Fibroblast of pulmonary artery (primary cell): ENCODE data around the gene PTPRT.

Source experiments
- DNase-seq: peaks from one replicate; pipeline ENCODE4 v3.0.0-alpha.2; 2010; ENCODE audit warnings: low read depth
- H3K4me3 ChIP-seq: replicated peaks from 2 replicates; pipeline ENCODE4 v1.5.1; 2011; ENCODE audit warnings: low read depth, mild to moderate bottlenecking, control low read depth, low read length, moderate library complexity
- TF ChIP-seq, protein P1 (sequence below): IDR thresholded peaks from 2 replicates; pipeline ENCODE4 v1.5.1; 2011; ENCODE audit warnings: mild to moderate bottlenecking, control low read depth, low read length, inconsistent platforms; ENCODE audit errors: missing control alignments

The PTPRT gene

DNA sequence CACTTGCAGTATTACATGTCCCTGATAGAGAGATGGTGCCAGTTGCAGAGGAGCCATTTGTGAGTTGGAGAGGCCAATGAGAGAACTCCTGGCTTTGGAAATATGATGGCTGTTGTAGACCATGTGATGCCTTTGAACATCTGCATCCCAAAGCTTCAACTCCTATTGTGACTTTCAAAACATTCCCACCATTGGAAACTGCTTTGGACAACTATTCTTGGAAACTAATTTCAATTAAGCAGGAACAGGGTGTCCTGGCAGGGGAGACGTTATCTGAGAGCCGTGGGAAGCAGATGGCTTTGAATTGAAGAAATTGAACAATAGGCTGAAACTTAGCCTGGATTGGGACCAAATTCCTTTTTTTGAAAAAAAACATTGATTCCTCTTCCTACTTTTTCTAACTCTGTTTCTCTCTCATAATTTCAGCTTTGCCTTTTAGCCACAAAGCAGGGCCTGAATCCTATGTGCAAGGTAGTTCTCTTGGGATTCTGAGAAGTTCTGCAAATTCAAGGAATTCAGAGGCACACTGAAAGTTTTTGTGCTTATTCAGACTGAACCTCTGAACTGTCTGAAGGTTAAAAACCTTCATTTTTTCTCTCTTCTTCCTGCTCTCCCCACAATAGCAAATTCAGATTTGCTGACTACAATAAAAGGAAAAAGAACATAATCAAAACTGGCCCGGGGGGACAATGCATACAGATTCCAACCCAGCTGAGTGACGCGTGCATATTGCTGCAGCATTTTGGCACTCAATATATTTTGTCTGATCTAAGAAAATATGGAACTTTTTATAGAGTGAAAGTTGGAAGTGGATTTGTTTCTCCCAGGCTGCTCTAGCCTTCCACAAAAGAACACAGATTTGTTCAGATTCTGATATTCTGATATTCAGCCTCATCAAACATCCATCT is 851.2 kb downstream of the PTPRT start:
- H3K4me3 ChIP-seq: no peak overlapping the region
- no peak for DNase-seq
- TF ChIP-seq, protein P1, sequence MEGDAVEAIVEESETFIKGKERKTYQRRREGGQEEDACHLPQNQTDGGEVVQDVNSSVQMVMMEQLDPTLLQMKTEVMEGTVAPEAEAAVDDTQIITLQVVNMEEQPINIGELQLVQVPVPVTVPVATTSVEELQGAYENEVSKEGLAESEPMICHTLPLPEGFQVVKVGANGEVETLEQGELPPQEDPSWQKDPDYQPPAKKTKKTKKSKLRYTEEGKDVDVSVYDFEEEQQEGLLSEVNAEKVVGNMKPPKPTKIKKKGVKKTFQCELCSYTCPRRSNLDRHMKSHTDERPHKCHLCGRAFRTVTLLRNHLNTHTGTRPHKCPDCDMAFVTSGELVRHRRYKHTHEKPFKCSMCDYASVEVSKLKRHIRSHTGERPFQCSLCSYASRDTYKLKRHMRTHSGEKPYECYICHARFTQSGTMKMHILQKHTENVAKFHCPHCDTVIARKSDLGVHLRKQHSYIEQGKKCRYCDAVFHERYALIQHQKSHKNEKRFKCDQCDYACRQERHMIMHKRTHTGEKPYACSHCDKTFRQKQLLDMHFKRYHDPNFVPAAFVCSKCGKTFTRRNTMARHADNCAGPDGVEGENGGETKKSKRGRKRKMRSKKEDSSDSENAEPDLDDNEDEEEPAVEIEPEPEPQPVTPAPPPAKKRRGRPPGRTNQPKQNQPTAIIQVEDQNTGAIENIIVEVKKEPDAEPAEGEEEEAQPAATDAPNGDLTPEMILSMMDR: no peak

DNA sequence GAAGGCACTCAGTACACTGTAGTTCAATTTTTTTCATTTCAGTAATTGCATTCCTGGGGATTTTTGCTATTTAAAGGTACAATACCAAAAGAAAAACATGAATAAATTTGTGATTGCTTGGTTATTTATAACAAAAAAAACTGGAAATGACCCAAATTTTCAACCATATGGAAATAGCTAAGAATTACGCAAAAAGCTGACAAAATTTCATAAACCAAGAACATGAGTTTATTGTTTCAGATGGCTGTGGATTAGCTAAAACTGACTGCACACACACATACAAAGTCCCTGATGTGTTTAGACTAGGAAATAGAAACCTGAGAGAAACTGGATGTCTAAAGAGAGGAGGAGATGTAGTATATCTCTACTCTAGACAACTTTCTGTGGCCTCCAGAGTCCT is 853.1 kb downstream of the PTPRT start:
- H3K4me3 ChIP-seq: no peak overlapping the region
- TF ChIP-seq, protein P1: no peak
- DNase-seq: no peak

DNA sequence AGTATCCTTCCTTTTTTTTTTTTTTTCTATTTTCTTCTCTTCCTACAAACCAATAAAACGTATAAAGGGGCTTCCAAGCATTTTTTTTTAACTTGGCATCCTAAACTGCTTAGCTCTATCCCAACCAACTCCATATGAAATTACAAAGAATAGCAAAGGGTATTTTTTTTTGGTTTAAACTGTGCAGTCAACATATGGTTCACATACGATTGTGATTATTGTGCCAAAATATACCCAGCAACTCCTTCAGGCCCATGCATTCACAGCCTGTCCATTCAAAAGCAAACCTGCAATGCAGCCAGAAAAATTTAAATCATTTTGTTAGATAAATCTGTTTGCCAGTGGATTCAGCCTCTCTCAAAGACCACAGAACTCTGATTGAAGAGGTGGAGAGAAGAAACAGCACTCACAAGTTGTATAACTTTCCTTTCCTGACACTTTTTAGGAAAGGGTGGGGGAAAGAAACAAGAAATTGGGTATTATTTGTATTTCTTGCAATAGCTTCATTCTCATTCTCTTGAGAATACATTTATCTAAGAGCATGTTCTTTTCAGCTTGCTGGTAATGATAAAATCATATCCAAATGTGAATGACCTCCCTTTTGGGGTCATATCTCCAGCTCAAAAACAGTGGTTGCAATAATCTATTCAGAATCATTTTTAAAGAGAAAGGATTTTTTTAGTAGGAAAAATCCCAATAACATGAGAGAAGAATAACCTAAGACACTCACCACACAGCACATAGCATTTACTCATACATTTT is 870.3 kb downstream of the PTPRT start:
- no peak for DNase-seq
- TF ChIP-seq, protein P1: no peak
- H3K4me3 ChIP-seq: no peak overlapping the region

DNA sequence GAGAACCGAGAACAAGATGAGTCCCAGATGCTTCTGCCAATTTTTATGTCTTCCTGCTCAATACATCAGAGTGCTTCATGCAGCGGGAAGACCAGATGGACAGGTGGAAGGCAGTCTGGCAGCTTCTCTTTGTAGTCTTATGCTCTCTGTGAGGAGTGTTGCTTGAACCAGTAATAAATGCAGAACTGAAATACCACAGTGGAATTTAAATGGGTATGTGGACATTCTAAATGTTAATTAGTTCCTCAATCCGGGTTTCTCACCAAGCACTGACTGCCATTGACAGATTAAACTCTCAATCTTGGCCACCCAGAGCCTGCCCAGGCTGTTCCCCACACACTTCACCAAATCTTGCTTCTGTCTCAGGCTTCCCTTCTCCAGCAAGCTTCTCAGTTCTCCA is 876.0 kb downstream of the PTPRT start:
- no peak overlapping the region for H3K4me3 ChIP-seq
- DNase-seq: no peak
- TF ChIP-seq, protein P1: no peak

DNA sequence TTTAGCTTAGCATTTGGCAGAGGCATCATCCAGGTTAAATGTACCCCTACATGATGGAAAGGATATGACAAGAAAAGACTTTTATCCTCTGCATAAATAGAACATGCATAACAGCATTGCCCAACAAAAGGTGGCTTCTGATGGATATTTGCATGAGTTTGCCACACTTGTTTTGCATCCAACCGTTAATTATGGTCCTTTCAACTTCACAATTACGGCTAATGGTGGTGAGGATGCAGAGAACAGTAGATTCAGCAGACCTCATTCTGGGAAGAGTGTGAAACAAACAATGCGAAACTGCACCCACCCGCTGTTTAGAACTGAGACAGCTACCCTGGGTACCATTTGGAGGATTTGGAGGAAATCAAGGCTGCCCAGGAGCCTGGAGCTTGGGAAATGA is 880.7 kb downstream of the PTPRT start:
- TF ChIP-seq, protein P1: no peak
- H3K4me3 ChIP-seq: no peak overlapping the region
- no peak for DNase-seq

DNA sequence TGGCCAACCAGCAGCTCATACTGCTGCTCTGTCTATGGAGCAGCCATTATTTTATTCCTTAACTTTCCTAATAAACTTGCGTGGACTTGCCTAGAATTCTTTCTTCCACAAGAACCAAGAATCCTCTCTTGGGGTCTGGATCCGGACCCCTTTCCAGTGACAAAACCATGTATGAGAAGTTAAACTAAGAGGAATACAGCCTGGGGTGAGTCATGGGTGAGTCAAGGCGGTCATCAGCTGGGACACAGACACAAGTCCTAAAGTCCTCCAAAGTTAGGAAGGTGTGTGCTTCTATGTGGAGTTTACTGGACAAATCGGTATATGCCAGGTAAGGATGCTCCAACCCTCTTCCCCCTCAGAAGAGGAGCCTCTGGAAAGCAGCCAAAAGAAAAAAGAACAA is 881.5 kb downstream of the PTPRT start:
- TF ChIP-seq, protein P1: no peak
- DNase-seq: no peak
- no peak overlapping the region for H3K4me3 ChIP-seq
